IPS-18a (cell line): ENCODE results near the gene XPOT.
"Not testable (repeated sequence)": the region's sequence is repeated elsewhere in the genome, so short reads cannot be mapped to it uniquely, and the experiment has no call there.

Experiments
- H3K27ac ChIP-seq: one replicate; pipeline ENCODE4 v1.5.1; 2013; ENCODE audit warnings: low read length
- H3K27me3 ChIP-seq: one replicate; pipeline ENCODE4 v1.6.1; 2013; ENCODE audit warnings: mild to moderate bottlenecking, low read length; ENCODE audit not compliant: control insufficient read depth, insufficient read depth
- H3K36me3 ChIP-seq: one replicate; pipeline ENCODE4 v1.6.1; 2013; ENCODE audit warnings: low read depth, low read length; ENCODE audit not compliant: control insufficient read depth
- H3K4me1 ChIP-seq: one replicate; pipeline ENCODE4 v1.6.1; 2013; ENCODE audit warnings: low read depth, low read length; ENCODE audit not compliant: control insufficient read depth
- H3K4me3 ChIP-seq: one replicate; pipeline ENCODE4 v1.5.1; 2013; ENCODE audit warnings: low read length
- H3K9ac ChIP-seq: one replicate; pipeline ENCODE4 v1.6.1; 2013; ENCODE audit warnings: mild to moderate bottlenecking, low read length, moderate library complexity
- H3K9me3 ChIP-seq: one replicate; pipeline ENCODE4 v1.6.1; 2013; ENCODE audit warnings: low read depth, low read length; ENCODE audit not compliant: control insufficient read depth

XPOT gene, protein sequence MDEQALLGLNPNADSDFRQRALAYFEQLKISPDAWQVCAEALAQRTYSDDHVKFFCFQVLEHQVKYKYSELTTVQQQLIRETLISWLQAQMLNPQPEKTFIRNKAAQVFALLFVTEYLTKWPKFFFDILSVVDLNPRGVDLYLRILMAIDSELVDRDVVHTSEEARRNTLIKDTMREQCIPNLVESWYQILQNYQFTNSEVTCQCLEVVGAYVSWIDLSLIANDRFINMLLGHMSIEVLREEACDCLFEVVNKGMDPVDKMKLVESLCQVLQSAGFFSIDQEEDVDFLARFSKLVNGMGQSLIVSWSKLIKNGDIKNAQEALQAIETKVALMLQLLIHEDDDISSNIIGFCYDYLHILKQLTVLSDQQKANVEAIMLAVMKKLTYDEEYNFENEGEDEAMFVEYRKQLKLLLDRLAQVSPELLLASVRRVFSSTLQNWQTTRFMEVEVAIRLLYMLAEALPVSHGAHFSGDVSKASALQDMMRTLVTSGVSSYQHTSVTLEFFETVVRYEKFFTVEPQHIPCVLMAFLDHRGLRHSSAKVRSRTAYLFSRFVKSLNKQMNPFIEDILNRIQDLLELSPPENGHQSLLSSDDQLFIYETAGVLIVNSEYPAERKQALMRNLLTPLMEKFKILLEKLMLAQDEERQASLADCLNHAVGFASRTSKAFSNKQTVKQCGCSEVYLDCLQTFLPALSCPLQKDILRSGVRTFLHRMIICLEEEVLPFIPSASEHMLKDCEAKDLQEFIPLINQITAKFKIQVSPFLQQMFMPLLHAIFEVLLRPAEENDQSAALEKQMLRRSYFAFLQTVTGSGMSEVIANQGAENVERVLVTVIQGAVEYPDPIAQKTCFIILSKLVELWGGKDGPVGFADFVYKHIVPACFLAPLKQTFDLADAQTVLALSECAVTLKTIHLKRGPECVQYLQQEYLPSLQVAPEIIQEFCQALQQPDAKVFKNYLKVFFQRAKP

DNA sequence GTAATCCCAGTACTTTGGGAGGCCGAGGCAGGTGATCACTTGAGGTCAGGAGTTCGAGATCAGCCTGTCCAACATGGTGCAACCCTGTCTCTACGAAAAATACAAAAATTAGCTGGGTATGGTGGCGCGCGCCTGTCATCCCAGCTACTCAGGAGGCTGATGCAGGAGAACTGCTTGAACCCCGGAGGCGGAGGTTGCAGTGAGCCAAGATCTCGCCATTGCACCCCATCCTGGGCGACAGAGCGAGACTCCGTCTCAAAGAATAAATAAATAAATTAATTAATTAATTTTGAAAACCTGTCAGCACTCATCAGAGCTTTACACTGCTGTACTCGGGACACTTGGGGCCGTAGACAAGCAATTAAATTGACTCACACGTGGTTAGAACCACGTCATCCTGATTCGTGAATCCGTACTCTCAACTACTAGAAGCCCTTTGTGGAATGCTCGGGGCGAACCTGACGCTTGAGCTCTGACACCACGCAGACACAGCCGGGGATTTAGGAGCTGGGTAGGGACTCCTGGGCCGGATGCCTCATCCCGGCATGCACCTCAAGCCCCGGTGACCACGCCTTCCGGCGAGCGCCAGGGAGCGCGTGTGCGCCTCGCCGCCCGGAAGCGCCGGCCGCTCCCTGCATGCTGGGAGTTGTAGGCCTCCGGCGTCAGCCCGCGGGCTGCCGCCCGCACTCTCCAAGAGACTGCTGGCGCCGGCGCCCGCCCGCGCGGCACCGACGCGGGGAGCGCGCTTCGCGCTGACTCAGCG lies at the start of gene XPOT:
XPOT (plus strand) TSS at position 686 of the 763 bp plus-strand sequence. CDS start 5,644 bp downstream, outside the sequence.
- peak within 1 kb of the TSS; percentile 93 for H3K9ac ChIP-seq
- no peaks in the 10 kb centered on the region for H3K36me3 ChIP-seq
- peak within 1 kb of the TSS; percentile 74 for H3K27ac ChIP-seq
- H3K4me1 ChIP-seq = peaks cover 9% of the 10 kb centered on the region
- H3K9me3 ChIP-seq = no peaks in the 10 kb centered on the region
- no peaks in the 10 kb centered on the region for H3K27me3 ChIP-seq
- peak within 1 kb of the TSS; percentile 94 for H3K4me3 ChIP-seq

DNA sequence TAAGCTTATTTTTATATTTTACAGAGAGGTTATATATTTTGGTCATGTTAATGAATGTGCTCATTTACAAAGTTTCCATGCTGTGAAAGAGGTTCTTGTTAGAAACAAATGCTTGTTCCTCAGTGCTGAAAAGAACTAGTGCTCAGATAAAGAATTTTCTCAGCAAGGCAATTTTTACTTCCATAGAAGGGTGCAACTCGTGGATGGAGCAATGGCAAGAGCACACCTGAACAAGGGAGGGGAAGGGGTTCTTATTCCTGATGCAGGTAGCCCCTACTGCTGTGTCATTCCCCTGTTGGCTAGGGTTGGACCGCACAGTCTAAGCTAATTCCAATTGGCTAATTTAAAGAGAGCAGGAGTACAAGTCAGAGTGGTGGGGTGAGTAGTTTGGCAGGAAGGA lies 48.0 kb upstream of the XPOT start:
- not testable (repeated sequence) for H3K27me3 ChIP-seq, H3K9ac ChIP-seq, H3K36me3 ChIP-seq, H3K4me1 ChIP-seq, H3K4me3 ChIP-seq, H3K27ac ChIP-seq, H3K9me3 ChIP-seq

DNA sequence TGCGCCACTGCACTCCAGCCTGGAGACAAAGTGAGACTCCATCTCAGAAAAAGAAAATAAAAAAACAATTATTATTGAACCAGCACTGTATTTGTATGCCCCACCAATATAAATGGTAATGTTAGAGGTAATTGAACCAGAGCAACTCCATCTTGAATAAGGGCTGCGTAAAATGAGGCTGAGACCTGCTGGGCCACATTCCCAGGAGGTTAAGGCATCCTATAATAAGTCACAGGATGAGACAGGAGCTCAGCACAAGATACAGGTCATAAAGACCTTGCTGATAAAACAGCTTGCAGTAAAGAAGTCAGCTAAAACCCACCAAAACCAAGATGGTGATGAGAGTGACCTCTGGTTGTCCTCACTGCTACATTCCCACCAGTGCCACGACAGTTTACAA lies 43.0 kb upstream of the XPOT start:
- not testable (repeated sequence) for H3K36me3 ChIP-seq, H3K9ac ChIP-seq, H3K27me3 ChIP-seq, H3K27ac ChIP-seq, H3K4me3 ChIP-seq, H3K9me3 ChIP-seq, H3K4me1 ChIP-seq

DNA sequence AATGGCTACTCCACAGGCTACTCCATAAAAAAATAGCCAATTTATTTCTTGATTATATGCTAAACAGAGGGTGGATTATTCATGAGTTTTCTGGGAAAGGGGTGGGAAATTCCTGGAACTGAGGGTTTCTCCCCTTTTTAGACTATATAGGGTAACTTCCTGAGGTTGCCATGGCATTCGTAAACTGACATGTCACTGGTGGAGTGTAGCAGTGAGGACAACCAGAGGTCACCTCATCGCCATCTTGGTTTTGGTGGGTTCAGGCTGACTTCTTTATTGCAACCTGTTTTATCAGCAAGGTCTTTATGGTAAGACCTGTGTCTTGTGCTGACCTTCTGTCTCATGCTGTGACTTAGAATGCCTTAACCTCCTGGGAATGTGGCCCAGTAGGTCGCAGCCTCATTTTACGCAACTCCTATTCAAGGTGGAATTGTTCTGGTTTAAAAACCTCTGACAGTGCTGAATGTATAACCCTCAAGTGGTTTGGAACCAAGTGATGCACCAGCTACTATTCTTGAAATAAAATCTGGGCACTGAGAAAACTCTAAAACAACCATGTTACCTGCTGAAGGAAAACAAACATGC lies 41.4 kb upstream of the XPOT start:
- H3K9ac ChIP-seq = no peak overlapping the region
- peaks cover 5% of the 10 kb centered on the region for H3K4me1 ChIP-seq
- no peaks in the 10 kb centered on the region for H3K36me3 ChIP-seq
- H3K9me3 ChIP-seq = no peaks in the 10 kb centered on the region
- no peaks in the 10 kb centered on the region for H3K27me3 ChIP-seq
- H3K4me3 ChIP-seq = no peak overlapping the region
- no peak overlapping the region for H3K27ac ChIP-seq

DNA sequence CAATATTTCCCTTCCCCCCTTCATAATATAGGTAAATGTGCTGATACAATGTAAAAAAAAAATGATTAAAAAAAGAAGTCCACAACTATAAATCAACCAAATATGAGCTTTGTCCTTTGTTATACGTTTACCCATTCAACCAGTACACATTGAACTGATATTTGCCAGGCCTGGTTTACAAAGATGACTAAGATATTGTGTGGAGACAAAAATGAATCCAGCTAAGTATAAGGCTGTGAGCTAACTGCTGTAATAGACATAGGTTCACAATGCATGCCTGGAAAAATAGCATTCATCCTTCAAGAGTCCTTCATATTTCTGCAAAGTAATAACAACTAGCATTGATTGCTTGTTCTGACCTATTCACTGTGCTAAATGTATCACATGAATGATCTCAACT lies 20.5 kb upstream of the XPOT start:
- no peaks in the 10 kb centered on the region for H3K27me3 ChIP-seq

DNA sequence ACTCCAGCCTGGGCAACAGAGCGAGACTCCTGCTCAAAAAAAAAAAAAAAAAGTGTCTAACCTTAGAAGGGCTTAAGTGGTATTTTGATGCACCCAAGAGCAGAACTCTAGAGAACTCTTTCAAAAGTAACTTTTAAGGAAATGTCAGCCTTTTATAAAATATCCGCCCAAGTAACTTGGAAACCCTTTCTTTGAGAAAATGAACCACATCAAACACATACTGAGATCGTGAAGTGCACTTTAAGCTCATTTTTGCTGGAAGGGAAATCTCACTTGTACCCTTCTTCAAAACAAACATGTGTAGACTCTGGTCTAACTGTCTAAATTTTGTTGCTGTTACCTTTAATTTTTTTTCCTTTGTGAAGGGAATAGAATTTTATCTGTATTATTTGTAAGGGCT lies 19.2 kb upstream of the XPOT start:
- no peak overlapping the region for H3K9ac ChIP-seq
- H3K4me3 ChIP-seq = no peak overlapping the region
- no peaks in the 10 kb centered on the region for H3K4me1 ChIP-seq
- no peaks in the 10 kb centered on the region for H3K27me3 ChIP-seq
- no peak overlapping the region for H3K27ac ChIP-seq
- no peaks in the 10 kb centered on the region for H3K36me3 ChIP-seq
- no peaks in the 10 kb centered on the region for H3K9me3 ChIP-seq

More for the DNA sequence above, 20.5 kb upstream of the XPOT start:
- H3K9me3 ChIP-seq = no peaks in the 10 kb centered on the region
- no peaks in the 10 kb centered on the region for H3K4me1 ChIP-seq
- no peak overlapping the region for H3K9ac ChIP-seq
- H3K27ac ChIP-seq = no peak overlapping the region
- no peaks in the 10 kb centered on the region for H3K36me3 ChIP-seq
- H3K4me3 ChIP-seq = no peak overlapping the region

DNA sequence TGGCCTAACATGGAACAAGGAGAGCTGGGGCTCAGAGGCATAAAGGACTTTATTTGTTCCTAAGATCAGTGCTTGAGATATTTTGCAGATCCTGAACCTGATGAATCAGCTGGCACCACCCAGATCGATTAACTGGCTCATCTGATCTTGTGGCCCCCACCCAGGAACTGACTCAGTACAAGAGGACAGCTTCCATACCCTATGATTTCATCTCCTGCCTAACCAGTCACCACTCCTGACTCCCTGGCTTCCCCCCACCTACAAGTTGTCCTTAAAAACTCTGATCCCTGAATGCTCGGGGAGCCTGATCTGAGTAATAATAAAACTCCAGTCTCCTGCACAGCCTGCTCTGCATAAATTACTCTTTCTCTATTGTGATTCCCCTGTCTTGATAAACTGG lies 18.7 kb upstream of the XPOT start:
- H3K9ac ChIP-seq = no peak overlapping the region
- H3K27ac ChIP-seq = no peak overlapping the region
- H3K4me3 ChIP-seq = no peak overlapping the region
- H3K9me3 ChIP-seq = no peaks in the 10 kb centered on the region
- no peaks in the 10 kb centered on the region for H3K36me3 ChIP-seq
- H3K27me3 ChIP-seq = no peaks in the 10 kb centered on the region
- H3K4me1 ChIP-seq = no peaks in the 10 kb centered on the region

DNA sequence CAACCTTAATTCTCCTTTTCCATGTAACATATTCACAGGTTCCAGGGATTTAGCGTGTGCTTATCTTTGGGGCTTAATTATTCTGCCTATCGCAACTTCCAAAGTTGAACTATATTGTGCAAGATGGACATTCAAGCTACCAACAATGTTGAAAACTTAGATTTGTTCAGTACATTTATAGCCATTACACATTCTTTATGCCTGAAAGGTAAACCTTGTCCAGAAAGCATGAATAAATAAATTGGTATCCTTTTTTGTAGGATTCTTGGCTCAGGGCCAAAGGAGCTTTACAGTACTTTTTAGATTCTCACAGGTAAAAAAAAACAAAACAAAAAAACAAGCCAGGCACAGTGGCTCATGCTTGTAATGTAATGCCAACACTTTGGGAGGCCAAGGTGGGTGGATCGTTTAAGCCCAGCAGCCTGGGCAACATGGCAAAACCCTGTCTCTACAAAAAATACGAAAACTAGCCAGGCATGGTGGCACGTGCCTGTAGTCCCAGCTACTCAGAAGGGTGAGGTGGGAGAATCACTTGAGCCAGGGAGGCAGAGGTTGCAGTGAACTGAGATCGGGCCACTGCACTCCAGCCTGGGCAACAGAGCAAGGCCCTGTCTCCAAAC lies 16.9 kb upstream of the XPOT start:
- Histone ChIP-seq H3K36me3 (no peaks in the 10 kb centered on the region), H3K9ac (no peak overlapping the region), H3K4me1 (no peaks in the 10 kb centered on the region), H3K9me3 (no peaks in the 10 kb centered on the region), H3K4me3 (no peak overlapping the region), H3K27me3 (no peaks in the 10 kb centered on the region), H3K27ac (no peak overlapping the region)

DNA sequence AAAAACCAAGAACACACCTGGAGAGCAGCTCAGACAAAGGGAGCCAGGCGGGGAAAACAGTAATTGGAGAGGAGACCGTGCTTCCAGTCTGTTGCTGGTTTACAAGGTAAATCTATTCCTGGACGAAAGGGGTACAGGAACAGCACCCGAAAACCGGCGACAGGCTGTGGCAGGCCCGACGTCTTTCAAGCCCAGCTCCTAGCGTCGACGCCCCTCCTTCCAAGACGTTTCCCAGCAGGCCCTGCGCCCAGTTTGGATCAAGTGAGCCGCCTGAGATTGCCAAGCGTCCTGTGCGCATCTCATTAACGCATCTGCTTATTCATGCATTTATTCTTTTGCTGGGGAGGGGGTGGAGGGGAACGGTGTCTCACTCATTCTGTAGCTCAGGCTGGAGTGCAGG lies 15.0 kb upstream of the XPOT start:
- no peak overlapping the region for H3K4me3 ChIP-seq
- H3K27ac ChIP-seq = no peak overlapping the region
- H3K36me3 ChIP-seq = no peaks in the 10 kb centered on the region
- no peaks in the 10 kb centered on the region for H3K27me3 ChIP-seq
- H3K4me1 ChIP-seq = no peaks in the 10 kb centered on the region
- H3K9ac ChIP-seq = no peak overlapping the region
- H3K9me3 ChIP-seq = no peaks in the 10 kb centered on the region

DNA sequence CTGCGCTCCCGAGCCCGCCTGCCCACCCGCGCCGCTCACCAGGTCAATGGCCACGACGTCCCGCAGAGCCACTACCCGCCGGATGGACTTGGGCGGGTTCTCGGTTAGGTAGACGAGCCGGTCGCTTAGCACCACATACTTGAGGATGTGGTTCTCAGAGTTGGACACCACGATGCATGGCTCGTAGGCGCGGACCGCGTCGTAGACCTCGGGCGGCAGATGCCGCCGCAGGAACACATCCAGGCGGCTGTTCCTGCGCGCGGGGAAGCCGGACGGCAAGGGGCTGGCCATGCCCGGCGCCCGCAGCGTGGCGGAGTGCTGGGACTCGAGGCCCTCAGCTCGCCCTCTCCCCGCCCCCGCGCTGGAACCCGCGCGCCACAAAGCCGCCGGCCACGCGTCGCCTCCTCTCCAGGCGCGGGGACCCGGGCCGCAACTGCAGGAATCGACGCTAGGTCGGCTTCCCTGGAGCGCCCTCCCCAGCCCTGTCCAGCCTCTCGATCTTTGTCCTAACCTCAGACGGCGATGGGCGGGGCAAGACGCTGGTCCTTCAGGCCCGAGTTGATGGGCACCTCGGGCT lies 13.8 kb upstream of the XPOT start, which contains the start of gene C12orf56:
C12orf56 (minus strand) TSS at position 484 of the 577 bp plus-strand sequence; CDS start at position 291, 193 bp downstream.
- no peak within 1 kb of the TSS for H3K27ac ChIP-seq
- H3K36me3 ChIP-seq = no peaks in the 10 kb centered on the region
- H3K4me1 ChIP-seq = no peaks in the 10 kb centered on the region
- H3K9me3 ChIP-seq = no peaks in the 10 kb centered on the region
- H3K27me3 ChIP-seq = no peaks in the 10 kb centered on the region
- H3K4me3 ChIP-seq = no peak within 1 kb of the TSS
- H3K9ac ChIP-seq = no peak within 1 kb of the TSS
